Activated T-helper 2 cell treated with anti-CD3 and anti-CD28 coated beads, Interferon-gamma antibody, Interleukin-2, Interleukin-4, amounts not matched to agents 10 μg/mL and 5 μg/mL and 100 μg/mL, durations not matched to agents 14 hours and 24 hours and 36 hours (primary cell): ENCODE measurements around the gene TNRC6C. TPM values are rescaled to one million over a fixed set of nuclear protein-coding genes. Genes with fewer than 3 reads are reported as not detected.

Source experiments
- DNase-seq: peaks from one replicate; pipeline ENCODE4 v3.0.0; 2021; ENCODE audit warnings: low spot score
- H3K27ac Mint-ChIP-seq: one replicate; pipeline ENCODE4 v1.8.0; 2021; ENCODE audit warnings: mixed read lengths
- H3K27me3 Mint-ChIP-seq: one replicate; pipeline ENCODE4 v1.8.0; 2021; ENCODE audit warnings: low read depth, mixed read lengths
- H3K36me3 Mint-ChIP-seq: one replicate; pipeline ENCODE4 v1.8.0; 2021; ENCODE audit warnings: low read depth, mixed read lengths
- H3K4me1 Mint-ChIP-seq: one replicate; pipeline ENCODE4 v1.8.0; 2021; ENCODE audit warnings: low read depth, mixed read lengths
- H3K4me3 Mint-ChIP-seq: one replicate; pipeline ENCODE4 v1.8.0; 2021; ENCODE audit warnings: low read depth, mild to moderate bottlenecking, moderate library complexity, mixed read lengths
- H3K9me3 Mint-ChIP-seq: one replicate; pipeline ENCODE4 v1.8.0; 2021; ENCODE audit warnings: mixed read lengths
- intact Hi-C: fragments of 100-400 bp; cut with micrococcal nuclease; formaldehyde crosslinking; loops from one replicate; pipeline ENCODE4 v1.15.1; 2023
- total RNA-seq: library from RNA; stranded (reverse); gene quantifications from 2 replicates; pipeline ENCODE4 v1.2.3, GENCODE V29; 2022

The TNRC6C gene
- total RNA-seq, 1 donor from 2014 or later, result 18.4 TPM

DNA sequence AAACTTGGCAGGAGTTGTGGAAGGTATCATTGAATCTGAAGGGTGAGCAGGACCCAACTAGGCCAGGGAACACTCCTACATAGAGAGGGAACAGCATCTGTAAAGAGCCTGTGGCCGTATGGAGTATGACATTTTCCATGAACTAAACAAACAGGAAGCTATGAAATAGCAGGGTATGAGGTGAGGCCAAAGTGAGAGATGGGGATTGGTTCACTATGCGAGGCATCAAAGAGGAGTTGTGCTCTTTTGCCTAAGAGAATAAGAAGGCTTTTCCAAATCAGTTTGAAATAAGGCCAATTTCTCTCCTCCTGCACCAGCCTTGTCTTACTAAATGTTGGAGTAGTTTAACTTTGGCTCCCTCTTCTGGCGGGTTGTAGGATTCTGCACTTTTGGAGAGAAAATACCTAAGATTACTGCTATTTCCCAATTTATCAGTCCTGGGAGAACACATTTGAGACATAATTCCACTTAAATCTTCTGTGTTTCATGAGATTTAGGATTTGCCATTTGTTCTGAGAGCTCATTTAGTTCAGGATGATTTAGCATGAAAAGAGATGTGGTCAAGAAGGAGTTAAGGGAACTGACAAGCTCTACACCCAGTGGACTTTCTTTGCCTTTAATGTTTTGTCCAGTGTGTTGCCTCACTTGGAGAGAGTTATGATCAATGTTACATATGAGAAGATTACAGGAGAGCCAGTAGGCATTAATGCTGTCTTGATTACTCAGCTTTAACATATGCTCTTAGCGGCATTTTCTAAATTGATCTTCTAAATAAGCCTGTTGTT is 55.4 kb downstream of the TNRC6C start:
- Mint-ChIP-seq H3K27ac (no peak overlapping the region), H3K4me1 (peaks cover 7% of the 10 kb centered on the region), H3K4me3 (no peak overlapping the region), H3K9me3 (no peaks in the 10 kb centered on the region), H3K27me3 (no peaks in the 10 kb centered on the region), H3K36me3 (no peaks in the 10 kb centered on the region)
- intact Hi-C loops, result loop anchor here (1.0 to 5.0 kb wide), 3 partner anchors 52 to 471 kb away; no protein-coding TSS in a partner anchor
- no peak for DNase-seq

DNA sequence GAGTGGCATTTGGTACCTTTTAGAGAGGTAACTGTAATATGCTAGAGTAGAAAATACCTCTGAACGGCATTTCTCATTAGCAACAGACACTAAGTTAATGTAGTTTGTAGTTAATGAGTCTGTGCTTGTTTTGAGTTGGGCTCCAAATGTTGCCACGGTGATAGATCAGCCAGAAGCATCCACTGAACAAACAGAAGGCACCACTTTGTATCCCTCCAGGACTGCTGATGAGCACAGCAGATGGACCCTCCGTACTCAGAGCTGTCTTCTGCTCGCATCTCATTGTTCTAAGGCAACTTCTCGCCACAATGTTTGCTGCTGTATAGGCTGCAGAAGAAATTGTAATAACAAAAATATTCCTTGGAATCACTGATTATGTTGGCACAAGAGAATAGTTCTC is 56.1 kb downstream of the TNRC6C start:
- DNase-seq, result no peak
- Mint-ChIP-seq H3K4me1 (peaks cover 13% of the 10 kb centered on the region), H3K27me3 (no peaks in the 10 kb centered on the region), H3K27ac (no peak overlapping the region), H3K4me3 (no peak overlapping the region), H3K9me3 (no peaks in the 10 kb centered on the region), H3K36me3 (no peaks in the 10 kb centered on the region)
- intact Hi-C loops, result loop anchor here (1.0 to 5.0 kb wide), 3 partner anchors 52 to 472 kb away; no protein-coding TSS in a partner anchor

DNA sequence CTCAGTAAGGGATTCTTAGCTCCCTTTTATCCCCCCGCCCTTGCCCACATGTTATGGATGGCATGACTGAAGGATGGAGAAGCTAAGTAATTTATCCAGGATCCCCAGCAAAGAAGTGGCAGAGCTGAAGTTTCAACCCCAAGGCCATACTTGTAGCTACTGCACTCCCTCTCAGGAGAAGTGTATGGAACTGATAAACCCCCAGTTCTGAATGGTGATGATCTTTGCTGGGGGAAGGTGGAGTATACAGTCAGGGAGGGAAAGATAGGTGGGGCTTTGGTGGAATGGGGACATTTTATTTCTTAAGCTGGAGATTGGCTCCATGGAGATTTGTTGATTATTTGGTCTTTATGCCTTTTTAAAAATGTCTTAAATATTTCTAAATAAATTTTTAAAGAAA is 58.3 kb downstream of the TNRC6C start:
- no peak for DNase-seq
- intact Hi-C loops, result no loop called here
- Mint-ChIP-seq H3K27ac (no peak overlapping the region), H3K36me3 (peaks cover 3% of the 10 kb centered on the region), H3K4me1 (peaks cover 24% of the 10 kb centered on the region), H3K4me3 (no peak overlapping the region), H3K9me3 (no peaks in the 10 kb centered on the region), H3K27me3 (no peaks in the 10 kb centered on the region)

DNA sequence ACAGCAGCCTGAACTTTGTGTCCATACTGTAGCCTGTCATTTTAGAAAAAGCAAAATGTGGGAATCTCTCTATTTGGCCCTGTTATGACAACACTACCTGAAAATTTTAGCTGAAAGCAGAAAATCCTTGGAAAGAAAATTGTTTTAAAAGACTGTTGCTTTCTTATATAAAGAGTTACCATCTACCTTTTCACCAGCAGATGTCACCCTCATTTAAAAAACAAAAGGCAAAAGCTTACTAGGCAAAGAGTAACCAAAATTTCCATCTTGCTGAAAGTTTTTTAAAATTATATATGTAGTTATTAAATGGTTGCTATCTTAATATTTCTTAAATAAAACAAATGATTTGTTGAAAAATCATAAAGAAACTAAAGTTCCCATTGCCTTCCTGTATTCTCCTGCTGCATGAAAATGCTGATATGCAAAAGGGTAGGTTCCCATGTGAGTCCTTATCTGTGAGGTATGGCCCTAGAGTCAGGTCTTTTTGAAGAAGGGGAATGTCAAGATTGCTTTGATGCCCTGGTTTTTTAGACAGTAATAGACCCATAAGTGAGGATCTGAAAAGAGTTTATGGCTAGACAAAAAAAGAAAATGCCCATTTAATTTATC is 61.0 kb downstream of the TNRC6C start:
- H3K9me3 Mint-ChIP-seq, result no peaks in the 10 kb centered on the region
- peaks cover 6% of the 10 kb centered on the region for H3K36me3 Mint-ChIP-seq
- H3K4me1 Mint-ChIP-seq, result peaks cover 21% of the 10 kb centered on the region
- no peaks in the 10 kb centered on the region for H3K27me3 Mint-ChIP-seq
- no peak for DNase-seq
- intact Hi-C loops, result no loop called here
- H3K27ac Mint-ChIP-seq, result peak overlapping the region; percentile 50
- peak overlapping the region; percentile 33 for H3K4me3 Mint-ChIP-seq

DNA sequence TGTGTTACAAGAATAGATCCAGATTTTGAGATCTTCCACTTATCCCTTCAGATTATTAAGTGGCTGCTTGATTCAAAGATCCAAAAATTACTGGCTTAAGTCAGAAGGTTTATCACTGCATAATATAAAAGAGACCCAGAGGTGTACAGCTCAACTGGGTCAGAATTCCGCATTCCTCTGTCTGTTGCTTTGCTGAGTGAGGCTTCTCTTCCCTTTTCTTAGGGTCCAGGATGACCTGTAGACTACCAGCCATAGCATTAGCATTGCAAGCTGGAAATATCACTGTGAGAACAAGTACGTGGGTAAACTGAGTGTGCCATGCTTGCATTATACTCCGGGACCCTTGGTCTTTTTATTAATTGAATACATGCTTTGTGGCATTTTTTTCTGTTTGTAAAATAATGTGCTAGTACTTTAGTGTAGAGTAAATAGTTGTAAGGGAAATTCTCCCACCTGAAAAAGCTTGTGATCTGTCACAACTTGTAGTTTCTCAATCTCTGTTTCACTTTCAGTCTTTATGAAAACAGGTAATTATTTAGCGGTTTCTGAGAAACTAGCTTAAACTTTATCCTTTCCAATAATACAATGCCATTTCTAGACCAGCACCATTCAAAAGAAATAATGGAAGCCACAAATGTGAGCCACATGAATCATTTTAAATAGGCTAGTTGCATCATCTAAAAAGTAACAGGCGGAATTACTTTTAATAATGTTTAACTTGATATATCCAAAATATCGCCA is 61.6 kb downstream of the TNRC6C start:
- H3K4me1 Mint-ChIP-seq, result peaks cover 21% of the 10 kb centered on the region
- H3K4me3 Mint-ChIP-seq, result peak overlapping the region; percentile 33
- no peak for DNase-seq
- H3K36me3 Mint-ChIP-seq, result peaks cover 6% of the 10 kb centered on the region
- no peaks in the 10 kb centered on the region for H3K9me3 Mint-ChIP-seq
- H3K27me3 Mint-ChIP-seq, result no peaks in the 10 kb centered on the region
- intact Hi-C loops, result no loop called here
- peak overlapping the region; percentile 50 for H3K27ac Mint-ChIP-seq

DNA sequence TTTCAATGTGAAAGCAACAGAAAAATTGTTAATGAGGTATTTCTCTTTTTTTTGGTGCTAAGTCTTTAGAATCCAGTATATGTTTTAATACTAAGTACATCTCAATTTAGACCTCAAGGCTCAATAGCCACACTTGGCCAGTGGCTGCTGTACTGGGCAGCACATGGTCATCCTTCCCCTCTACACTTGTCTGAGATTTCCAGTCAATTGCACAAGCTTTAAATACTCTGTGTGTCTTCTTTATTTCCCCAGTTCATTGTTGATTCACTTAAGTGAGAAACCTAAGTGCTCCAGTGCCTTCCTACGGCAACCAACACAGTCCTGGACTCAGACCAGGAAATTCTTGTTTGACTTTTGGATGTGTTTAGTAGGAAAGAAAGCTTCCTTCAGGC is 62.2 kb downstream of the TNRC6C start:
- H3K36me3 Mint-ChIP-seq, result peaks cover 6% of the 10 kb centered on the region
- peaks cover 21% of the 10 kb centered on the region for H3K4me1 Mint-ChIP-seq
- intact Hi-C loops, result no loop called here
- H3K27me3 Mint-ChIP-seq, result no peaks in the 10 kb centered on the region
- DNase-seq, result no peak
- H3K27ac Mint-ChIP-seq, result peak overlapping the region; percentile 50
- no peaks in the 10 kb centered on the region for H3K9me3 Mint-ChIP-seq
- no peak overlapping the region for H3K4me3 Mint-ChIP-seq

DNA sequence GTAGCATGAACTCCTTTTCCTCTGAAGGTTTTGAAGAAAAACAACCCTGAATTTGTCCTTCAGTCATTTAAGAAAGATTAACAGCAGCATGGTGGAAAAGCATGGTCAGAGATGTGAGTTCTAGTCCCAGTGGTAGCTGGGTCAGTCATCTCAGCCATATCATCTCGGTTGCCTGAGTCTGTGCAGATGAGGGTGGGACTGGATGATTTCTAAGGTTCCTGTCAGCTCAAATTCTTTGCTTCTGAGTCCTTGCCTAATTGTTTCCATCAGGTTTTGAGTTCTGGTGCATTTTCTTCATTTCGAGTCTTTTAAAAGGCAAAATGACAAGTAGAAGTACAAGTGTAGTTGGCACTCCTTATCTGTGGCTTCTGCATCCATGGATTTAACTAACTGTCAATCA is 63.9 kb downstream of the TNRC6C start:
- no peak for DNase-seq
- H3K9me3 Mint-ChIP-seq, result no peaks in the 10 kb centered on the region
- no peak overlapping the region for H3K4me3 Mint-ChIP-seq
- intact Hi-C loops, result no loop called here
- H3K36me3 Mint-ChIP-seq, result peaks cover 6% of the 10 kb centered on the region
- H3K4me1 Mint-ChIP-seq, result peaks cover 21% of the 10 kb centered on the region
- H3K27me3 Mint-ChIP-seq, result no peaks in the 10 kb centered on the region
- peak overlapping the region; percentile 13 for H3K27ac Mint-ChIP-seq

DNA sequence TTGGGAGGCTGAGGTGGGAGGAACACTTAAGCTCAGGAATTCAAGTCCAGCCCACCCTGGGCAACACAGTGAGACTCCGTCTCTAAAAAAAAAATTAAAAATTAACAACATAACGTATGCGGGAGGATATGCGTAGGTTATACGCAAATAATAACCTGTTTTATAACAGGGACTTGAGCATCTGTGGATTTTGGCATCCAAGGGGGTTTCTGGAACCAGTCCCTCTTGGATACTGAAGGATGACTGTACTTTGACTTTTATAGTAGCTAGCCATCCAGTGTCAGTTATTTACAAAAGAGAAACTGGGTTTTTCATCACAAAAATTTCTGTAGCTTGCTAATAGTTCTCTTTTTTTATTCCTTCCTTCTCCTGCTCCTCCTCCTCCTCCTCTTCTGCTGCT is 64.5 kb downstream of the TNRC6C start:
- H3K4me3 Mint-ChIP-seq, result no peak overlapping the region
- H3K4me1 Mint-ChIP-seq, result peaks cover 23% of the 10 kb centered on the region

DNA sequence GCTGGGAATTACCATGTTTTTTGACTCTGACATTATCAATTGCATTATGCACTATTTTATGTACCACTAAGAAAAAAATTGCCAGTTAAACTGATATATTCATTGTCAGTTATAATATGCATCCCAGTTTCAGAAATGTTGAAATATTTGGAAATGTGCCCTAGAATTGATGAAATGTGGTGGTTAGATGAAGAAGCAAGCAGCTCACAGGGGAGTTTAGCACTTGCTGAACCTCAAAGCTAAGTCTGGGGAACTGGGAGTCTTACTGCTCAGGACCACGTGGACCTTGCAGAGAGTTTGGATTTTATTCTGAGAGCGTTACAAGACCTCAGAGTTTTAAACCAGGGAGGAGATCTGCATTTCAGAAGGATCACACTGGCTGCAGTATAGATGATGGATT is 67.9 kb downstream of the TNRC6C start:
- no peak for DNase-seq
- intact Hi-C loops, result no loop called here
- Mint-ChIP-seq H3K27me3 (no peaks in the 10 kb centered on the region), H3K4me1 (peaks cover 6% of the 10 kb centered on the region), H3K9me3 (no peaks in the 10 kb centered on the region), H3K36me3 (peaks cover 7% of the 10 kb centered on the region), H3K4me3 (no peak overlapping the region), H3K27ac (no peak overlapping the region)

More for the DNA sequence above, 64.5 kb downstream of the TNRC6C start:
- no peaks in the 10 kb centered on the region for H3K27me3 Mint-ChIP-seq
- DNase-seq, result no peak
- intact Hi-C loops, result no loop called here
- H3K36me3 Mint-ChIP-seq, result peaks cover 6% of the 10 kb centered on the region
- no peaks in the 10 kb centered on the region for H3K9me3 Mint-ChIP-seq
- no peak overlapping the region for H3K27ac Mint-ChIP-seq

DNA sequence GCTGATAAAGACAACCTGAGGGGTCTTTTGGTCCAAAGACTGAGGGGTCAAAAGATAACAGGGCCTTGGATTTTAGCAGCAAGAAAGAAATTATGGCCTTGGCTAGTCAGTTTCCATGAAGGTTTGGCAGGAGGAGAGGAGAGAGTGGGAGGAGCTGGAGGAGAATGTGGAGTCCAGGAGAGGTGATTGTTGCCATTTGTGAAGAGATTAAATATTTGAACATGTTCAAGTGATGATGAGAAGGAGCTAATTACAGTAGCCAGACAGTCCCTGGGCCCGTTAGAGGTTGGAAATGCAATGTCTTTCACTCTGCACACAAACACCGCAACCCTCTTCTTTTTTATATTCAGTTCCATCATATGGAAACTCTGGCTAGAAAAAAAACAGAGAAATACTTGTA is 68.6 kb downstream of the TNRC6C start:
- DNase-seq, result no peak
- Mint-ChIP-seq H3K4me1 (peaks cover 6% of the 10 kb centered on the region), H3K27me3 (no peaks in the 10 kb centered on the region), H3K36me3 (peaks cover 12% of the 10 kb centered on the region), H3K4me3 (no peak overlapping the region), H3K9me3 (no peaks in the 10 kb centered on the region), H3K27ac (no peak overlapping the region)
- intact Hi-C loops, result no loop called here

DNA sequence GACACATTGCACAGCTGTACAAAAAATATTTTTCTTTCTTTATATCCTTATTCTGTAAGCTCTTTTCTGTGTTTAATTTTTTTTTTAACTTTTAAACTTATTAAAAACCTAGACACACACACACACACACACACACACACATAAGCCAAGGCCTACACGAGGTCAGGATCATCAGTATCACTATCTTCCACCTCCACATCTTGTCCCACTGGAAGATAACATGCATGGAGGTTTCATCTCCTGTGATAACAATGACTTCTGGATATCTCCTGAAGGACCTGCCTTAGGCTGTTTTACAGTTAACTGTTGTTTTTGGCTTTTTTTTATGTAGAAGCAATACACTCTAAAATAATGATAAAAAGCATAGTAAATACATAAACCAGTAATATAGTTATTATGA is 71.2 kb downstream of the TNRC6C start:
- no peak for DNase-seq
- H3K9me3 Mint-ChIP-seq, result no peaks in the 10 kb centered on the region
- H3K4me1 Mint-ChIP-seq, result peaks cover 9% of the 10 kb centered on the region
- H3K27me3 Mint-ChIP-seq, result no peaks in the 10 kb centered on the region
- no peak overlapping the region for H3K4me3 Mint-ChIP-seq
- H3K36me3 Mint-ChIP-seq, result peaks cover 23% of the 10 kb centered on the region
- H3K27ac Mint-ChIP-seq, result no peak overlapping the region
- intact Hi-C loops, result no loop called here

DNA sequence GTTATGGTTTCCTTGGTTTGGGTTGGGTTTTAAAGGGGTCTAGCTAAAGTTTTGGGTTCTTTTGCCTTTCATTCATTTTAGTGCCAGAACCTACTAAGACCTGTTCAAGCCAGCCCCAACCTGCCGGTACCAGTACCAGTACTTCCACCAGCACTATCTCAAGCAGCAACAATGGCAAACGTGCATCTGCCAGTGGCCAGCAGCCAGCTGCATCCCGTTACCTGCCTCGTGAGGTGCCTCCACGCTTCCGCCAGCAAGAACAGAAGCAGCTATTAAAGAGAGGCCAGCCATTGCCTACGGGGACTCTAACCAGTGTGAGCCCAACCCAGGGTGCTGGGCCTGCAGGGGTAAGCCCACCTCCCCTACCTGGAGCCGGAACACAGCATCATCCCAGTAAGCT is 72.9 kb downstream of the TNRC6C start:
- intact Hi-C loops, result no loop called here
- DNase-seq, result no peak
- Mint-ChIP-seq H3K4me3 (no peak overlapping the region), H3K9me3 (no peaks in the 10 kb centered on the region), H3K27ac (no peak overlapping the region), H3K36me3 (peaks cover 30% of the 10 kb centered on the region), H3K27me3 (no peaks in the 10 kb centered on the region), H3K4me1 (peaks cover 9% of the 10 kb centered on the region)

DNA sequence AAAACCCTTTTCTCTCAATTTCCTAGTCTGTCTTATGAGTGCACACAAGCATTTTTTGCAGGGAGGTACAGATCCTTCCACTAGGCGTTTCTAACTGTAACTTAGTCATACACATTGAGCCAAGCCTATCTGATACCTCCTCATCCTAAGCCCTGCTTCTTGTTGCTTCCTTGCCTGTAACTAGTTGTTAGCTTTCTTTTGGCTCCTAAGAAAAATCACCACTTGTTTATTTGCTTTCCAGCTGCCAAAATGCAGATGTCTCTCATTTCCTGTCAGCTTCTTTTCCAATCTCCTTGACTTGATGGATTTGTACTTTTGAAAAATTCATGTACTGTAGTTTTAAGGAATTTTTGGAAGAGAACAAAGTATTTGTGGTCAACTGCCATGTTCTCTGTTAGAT is 73.7 kb downstream of the TNRC6C start:
- H3K4me3 Mint-ChIP-seq, result no peak overlapping the region
- no peaks in the 10 kb centered on the region for H3K9me3 Mint-ChIP-seq

More for the DNA sequence above, 73.7 kb downstream of the TNRC6C start:
- Mint-ChIP-seq H3K27me3 (no peaks in the 10 kb centered on the region), H3K36me3 (peaks cover 32% of the 10 kb centered on the region), H3K4me1 (peaks cover 9% of the 10 kb centered on the region), H3K27ac (no peak overlapping the region)
- intact Hi-C loops, result no loop called here
- DNase-seq, result no peak
